ENCODE measurements around the gene HAND2. TPM values are rescaled to one million over a fixed set of nuclear protein-coding genes. Genes with fewer than 3 reads are reported as not detected.
A peak's percentile ranks its signal among the peaks of the same experiment; 100 is the strongest.

HAND2 gene
- total RNA-seq: 1.1 TPM

- peak; percentile 73 for DNase-seq
Observed at GRCh38 chr4:173529477-173530325, at the start of gene HAND2. HAND2 (minus strand) TSS chr4:173530229; CDS start chr4:173529289, 940 bp downstream.

- DNase-seq: no peak
Observed at GRCh38 chr4:173578956-173579355, 48.9 kb upstream of the HAND2 start.

- DNase-seq: no peak
Observed at GRCh38 chr4:173577963-173578362, 47.9 kb upstream of the HAND2 start.

GRCh38 chr4:173575482-173576152, 45.6 kb upstream of the HAND2 start:
- DNase-seq: no peak

GRCh38 chr4:173573725-173574124, 43.7 kb upstream of the HAND2 start:
- DNase-seq: no peak

- no peak for DNase-seq
Observed at GRCh38 chr4:173573286-173573685, 43.3 kb upstream of the HAND2 start.

GRCh38 chr4:173572493-173573129, 42.6 kb upstream of the HAND2 start:
- no peak for DNase-seq

- no peak for DNase-seq
Observed at GRCh38 chr4:173571620-173572019, 41.6 kb upstream of the HAND2 start.

GRCh38 chr4:173565281-173565680, 35.3 kb upstream of the HAND2 start:
- no peak for DNase-seq

- no peak for DNase-seq
Observed at GRCh38 chr4:173564461-173564860, 34.4 kb upstream of the HAND2 start.

- DNase-seq: no peak
Observed at GRCh38 chr4:173560896-173561295, 30.9 kb upstream of the HAND2 start.

- DNase-seq: no peak
Observed at GRCh38 chr4:173556398-173557131, 26.5 kb upstream of the HAND2 start.

- DNase-seq: no peak
Observed at GRCh38 chr4:173547889-173548288, 17.9 kb upstream of the HAND2 start.

- DNase-seq: no peak
Observed at GRCh38 chr4:173546776-173547175, 16.7 kb upstream of the HAND2 start.

GRCh38 chr4:173545440-173545839, 15.4 kb upstream of the HAND2 start:
- DNase-seq: no peak

GRCh38 chr4:173543266-173543665, 13.2 kb upstream of the HAND2 start:
- no peak for DNase-seq

GRCh38 chr4:173539986-173540385, 10.0 kb upstream of the HAND2 start:
- no peak for DNase-seq

- no peak for DNase-seq
Observed at GRCh38 chr4:173538909-173539445, 8.9 kb upstream of the HAND2 start.

GRCh38 chr4:173538148-173538908, 8.3 kb upstream of the HAND2 start:
- DNase-seq: no peak

- DNase-seq: no peak
Observed at GRCh38 chr4:173537613-173538147, 7.7 kb upstream of the HAND2 start.

- no peak for DNase-seq
Observed at GRCh38 chr4:173536808-173537429, 6.9 kb upstream of the HAND2 start.

Measured in skin of body (tissue), 2 donors.